COLO668 (cell line): ENCODE measurements around the gene DGKI.

Source experiments
- DNase-seq: peaks from one replicate; lab custom pipeline; 2025; ENCODE audit not compliant: unreplicated experiment; lab: John Stamatoyannopoulos, UW

DGKI gene

DNA sequence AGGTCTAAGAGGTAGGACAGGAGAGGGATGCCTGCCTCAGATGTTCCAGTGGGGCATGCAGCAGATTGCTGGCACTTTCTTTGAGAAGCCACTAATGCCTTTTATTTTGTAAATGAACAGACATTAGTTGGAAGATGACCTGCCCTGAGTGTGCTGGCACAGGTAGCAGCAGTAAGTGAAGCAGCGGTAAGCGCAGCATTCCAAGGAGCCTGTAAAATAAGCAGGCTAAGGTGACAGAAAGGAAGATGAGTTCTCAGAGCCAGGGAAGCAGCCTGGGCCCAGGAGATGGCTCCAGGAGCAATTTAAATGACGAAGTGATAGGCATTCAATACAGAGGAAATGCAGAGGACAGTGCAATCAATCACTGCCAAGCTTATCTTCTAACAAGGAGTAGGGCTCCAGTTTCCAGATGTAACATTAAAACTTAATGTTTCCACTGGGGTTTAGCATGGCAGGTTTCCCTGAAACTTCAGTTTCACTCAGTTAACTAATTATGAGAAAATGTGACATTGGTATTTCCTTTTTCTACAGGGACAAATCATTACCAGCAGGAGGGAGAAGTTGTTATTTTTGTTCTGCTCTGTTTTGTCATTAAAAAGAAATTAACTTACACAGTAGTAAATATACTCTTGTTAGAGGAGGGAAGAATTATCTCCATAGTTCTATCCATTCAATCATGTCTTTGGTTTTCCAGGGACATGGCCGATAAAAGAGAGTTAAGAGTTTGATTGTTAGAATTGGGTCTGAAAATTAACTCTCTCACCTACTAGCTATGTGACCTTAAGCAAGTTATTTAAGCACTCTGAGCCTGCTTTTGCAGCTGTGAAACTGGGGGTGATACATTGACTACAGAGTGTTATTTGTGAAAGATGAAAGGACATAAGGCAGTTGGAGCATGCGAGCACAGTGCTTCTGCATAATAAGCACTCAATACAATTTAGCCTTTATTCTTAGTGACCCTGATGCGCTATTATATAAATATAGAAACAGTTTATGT lies 406.6 kb downstream of the DGKI start:
- DNase-seq: no peak

DNA sequence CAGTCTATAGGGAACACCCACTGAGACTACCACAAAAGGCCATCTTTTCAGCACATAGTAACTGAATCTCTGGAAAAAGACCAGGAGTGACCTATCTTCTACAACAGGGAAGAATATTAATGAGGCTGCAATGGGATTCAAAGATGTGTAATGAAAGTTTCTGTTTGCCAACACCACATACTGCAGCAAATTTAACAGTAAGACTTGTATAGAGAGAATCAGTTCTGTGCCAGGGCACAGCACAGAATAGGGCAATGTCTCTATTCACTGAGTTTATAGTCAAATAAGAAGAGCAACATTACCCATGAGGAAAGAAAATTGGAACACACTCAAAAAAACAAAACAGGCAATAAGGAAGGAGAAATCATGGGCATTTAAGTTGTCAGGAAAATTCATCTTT lies 411.8 kb downstream of the DGKI start:
- no peak for DNase-seq

DNA sequence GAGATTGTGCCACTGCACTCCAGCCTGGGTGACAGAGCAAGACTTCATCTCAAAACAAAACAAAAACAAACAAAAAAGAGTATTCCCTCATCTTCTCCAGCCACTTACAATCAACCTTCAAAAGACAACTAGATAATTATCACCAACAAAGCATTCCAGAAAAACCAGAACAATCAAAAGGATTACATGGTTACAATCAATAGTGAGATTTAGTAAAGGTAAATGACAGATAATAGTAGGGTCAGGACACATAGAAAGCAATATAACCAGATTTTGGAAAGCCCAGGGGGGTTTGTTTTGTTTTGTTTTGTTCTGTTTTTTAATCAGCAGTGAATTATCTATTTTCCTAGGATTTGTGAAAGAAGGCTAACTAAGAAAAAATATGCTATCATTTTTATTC lies 412.2 kb downstream of the DGKI start:
- DNase-seq: no peak

DNA sequence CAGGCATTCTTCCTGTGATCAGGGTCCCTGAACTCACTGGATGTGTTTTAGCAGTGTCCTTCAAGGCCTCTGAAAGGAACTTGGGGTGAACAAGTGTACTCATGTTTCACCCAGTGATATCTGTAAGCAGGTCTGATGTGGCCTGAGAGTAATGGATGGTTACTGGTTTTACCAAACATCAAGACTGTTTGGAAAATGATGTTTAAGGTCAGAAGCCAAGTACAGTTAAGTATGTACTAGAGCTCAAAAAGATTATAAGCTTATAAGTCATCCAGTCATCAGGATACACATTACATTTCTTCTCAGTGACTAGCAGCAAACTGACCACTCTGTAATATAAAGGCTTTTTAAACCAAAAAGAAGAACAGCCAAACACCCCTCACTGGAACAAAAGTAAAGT lies 423.5 kb downstream of the DGKI start:
- no peak for DNase-seq

DNA sequence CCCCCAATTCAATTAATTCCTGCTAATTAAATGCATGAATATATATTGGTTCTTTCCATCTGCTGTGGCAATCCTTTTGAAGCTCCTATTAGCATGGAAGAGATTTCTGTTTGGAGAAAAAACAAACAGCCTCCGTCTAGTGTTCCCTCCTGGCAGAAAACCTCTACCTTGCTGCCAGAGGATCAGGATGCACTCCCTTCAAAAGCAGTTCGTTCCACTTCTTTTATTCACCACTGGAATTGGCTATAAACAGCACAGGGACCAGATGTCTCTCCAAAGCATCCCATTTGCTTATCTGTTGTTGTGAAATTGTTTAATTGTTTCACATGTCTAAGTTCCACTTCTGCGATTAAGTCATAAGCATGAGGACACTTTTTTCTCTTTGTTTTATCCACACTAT lies 425.4 kb downstream of the DGKI start:
- DNase-seq: no peak

DNA sequence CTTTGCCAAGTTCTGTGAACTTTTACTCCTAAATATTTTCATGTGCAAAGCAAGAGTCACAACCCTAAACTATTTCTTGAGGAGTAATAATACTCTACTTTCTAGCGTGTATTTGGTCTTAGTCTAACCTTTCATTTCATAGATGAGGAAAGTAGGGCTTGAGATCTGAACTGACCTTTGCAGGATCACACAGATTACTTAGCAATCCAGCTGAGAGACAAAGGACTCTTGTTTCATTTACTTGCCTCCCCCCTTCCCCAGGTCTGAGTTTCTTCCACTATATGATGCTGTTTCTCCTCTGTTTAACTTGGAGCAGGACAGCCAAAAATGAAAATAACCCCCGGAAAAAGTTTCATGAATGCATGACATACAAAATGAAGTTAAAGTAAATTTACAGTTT lies 427.9 kb downstream of the DGKI start:
- DNase-seq: no peak

DNA sequence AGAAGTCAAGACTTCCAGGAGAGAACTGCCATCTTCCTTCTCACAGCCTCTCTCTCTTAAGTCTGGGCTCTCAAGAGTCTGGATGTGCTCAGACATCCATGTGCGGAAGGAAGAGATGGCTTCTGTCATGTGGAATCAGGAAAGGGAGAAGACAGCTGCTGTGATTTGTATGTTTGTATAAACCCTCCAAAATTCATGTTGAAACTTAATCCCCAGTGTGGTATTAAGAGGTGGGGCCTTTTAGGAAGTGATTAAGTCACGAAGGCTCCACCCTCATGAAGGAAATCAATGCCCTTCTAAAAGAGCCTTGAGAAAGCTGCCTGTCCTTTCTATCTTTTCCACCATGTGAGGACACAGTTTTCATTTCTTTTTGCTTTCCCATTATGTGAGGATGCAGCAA lies 429.3 kb downstream of the DGKI start:
- DNase-seq: no peak

DNA sequence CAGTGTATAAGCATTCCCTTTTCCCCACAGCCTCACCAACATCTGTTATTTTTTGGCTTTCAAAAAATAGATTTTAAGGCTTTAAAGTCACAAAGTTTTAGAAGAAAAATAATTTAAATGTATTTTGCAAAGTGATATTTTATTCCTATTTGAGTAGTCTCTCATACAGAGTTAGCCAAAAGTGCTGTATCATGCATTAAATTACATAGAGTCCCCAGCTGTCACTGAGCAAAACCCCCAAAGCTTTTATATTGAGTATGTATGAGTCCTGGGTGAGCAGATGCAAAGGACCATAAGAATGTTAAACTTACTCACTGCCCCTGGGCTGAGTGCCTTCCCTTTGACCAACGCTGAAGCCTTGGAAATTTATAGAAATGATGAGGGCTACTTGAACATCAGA lies 432.9 kb downstream of the DGKI start:
- DNase-seq: no peak

DNA sequence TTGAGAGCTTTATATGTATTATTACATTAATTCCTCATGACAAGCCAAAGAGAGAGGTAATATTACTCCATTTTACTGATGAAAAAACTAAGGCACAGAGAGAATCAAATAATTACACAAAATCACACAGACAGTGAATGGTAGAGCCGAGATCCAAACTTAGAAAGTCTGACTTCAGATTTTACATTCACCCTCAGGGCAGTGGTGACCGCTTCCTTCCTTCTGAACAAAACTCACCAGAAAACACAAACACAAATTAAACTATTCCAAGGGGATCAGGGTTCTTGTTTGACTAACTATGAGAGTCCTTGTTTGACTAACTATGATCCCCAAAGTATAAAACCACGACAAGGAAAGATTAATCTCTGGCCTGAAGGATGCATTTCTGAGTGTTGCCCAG lies 435.3 kb downstream of the DGKI start:
- DNase-seq: no peak

DNA sequence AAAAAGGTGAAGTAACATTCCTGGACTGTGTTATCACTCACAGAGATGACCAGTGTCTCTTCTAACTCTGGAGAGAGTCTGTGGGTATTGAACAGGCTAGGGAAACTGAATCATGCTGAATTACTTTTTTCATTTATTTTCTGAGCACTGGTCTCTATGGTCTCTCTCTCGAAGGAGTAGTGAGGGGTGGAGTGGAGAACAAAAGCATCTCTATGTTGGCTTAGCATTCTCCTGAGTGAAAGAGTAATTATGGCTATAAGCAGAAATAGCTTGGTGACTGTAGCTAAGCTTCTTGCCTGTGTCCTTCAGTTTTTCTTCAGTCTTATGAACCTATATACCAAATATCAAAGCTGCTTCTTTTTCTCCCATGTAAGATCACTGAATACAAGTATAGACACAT lies 438.6 kb downstream of the DGKI start:
- no peak for DNase-seq

DNA sequence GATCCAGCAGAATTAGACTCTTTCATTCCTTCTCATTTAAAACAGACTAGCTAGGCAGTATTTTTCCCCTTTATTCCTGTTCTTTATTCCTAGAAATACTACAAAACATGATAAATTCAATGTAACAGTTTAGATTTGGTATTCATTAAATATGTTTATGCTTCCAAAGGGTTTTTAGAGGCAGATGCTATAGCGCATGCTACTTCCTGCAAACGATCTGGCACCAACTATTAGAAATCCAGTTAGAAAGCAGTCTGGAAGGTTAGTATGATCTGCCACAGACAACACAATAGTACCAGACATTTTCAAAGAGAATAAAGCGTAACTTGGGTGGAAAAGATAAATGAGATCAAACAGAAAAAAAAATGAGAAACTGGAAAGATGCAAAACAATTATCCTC lies 439.7 kb downstream of the DGKI start:
- no peak for DNase-seq

DNA sequence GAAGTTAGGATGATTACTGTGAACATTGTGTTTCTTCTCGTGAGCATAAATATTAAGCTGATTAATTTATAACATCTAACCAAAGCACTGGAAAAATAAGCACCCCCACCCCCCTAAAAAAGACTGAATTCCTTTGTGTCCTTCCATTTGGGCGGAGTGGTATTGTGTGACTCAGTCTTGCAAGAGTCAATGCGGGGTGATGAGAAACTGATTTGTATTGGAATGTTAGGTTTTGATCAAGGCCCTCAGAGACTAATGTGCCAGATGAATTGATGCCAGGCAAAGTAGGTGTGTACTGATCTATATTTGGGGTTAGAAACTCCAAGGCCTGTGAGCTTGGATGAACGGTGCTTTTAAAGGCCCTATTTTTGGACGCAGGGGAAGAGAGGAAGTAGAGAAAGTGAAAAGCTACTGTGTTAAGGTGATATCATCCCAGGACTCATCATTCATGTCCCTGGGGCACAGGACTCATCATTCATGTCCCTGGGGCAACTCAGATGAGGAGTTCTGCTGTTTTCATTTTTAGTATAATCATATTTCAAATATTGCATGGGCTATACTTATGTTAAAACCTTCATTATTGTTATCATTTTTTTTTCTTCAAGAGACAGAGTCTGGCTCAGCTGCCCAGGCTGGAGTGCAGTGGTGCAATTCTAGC lies 442.0 kb downstream of the DGKI start:
- DNase-seq: no peak

DNA sequence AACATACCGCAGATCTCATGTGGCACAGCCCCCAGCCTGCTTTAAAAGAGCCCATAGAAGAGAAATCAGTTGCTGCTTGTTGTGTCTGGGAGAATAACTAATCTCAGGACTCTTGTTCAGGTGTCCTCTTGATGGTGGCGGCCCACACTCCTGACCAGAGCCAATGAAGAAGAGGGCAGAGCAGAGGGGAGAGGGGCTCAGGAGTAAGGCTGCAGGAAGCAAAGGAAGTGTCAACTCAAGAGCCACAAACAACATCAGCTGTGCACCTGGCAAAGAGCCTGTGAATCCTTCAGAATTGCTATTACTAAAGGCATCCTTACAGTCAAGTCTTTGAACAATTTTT lies 443.4 kb downstream of the DGKI start:
- DNase-seq: no peak

DNA sequence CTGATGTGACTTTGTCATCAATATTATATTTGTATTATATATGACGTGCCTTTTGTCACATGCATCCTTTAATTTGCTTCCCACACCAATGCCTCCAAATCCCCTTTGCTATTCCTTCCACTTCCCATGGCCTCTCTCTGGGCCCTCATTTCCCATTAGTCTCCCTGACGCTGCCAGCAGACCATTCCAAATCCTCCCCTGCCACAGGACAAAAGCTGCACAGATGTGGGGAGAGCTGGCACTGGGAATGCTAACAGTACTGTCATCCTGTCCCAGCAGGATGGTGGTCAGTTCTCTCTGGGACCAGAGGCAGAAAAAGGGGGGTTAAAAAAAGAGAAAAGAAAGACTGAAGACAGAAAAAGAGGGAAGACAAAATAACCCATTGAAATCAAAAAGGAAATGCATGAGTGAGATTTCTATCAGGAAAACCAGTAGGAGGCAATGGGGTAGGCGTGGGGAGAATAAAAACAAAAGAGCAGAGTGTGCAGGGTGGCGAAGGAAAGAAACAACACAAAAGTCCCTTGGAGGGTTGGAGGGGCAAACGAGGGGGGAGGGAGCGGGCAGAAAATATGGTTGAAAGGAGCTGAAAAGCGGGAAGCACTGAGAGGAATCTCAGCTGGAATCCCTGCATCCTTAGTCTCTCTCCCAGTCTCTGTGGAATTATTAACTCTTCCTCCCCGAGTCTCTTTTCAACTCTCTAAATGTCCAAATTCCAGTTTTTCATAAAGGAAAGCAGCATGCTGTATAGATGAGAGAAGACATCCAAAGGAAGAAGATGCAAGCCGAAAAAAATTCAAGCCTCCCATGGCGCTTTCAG lies 444.0 kb downstream of the DGKI start:
- DNase-seq: no peak

DNA sequence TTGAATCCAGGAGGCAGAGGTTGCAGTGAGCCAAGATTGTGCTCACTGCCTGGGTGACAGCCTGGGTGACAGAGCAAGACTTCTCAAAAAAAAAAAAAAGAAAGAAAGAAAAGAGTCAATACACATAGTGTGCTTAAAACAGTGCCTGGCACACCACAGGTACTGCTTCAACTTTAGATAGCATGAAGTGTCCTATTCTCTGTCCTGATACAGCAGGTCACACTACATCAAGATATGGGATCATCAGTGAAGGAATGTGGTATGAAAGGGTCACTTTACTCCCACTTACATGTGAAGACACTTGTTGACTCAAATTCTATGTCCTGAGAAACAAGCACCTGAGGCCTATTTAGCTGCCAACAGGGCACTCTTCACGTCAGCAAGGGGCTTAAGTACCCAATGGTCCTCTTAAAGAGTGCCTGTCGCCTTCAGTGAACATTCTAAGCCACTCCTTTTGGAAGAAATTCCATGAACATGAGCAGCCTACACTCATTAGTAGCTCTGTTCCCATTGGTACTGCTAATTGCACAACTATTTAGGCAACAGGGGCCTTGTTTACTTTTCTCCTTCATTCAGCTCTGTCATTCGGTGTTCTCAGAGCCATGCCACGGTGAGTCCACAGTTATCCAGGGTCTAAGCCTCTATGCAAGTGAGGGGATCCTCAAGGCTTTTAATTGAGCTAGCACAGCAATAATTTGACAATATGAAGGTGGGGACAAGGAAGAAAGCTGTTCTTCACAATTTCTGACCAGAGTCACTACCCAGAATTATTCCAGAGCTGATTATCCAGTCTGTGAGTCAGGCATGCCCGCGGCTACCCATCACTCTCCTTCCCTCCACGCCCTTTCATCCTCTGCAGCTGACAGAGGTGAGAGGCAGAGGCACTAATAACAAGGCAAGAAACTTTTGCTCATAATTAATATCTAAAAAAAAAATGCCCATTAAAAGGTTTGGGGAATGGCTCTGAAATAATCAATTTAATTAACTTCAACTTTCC lies 446.6 kb downstream of the DGKI start:
- DNase-seq: no peak

DNA sequence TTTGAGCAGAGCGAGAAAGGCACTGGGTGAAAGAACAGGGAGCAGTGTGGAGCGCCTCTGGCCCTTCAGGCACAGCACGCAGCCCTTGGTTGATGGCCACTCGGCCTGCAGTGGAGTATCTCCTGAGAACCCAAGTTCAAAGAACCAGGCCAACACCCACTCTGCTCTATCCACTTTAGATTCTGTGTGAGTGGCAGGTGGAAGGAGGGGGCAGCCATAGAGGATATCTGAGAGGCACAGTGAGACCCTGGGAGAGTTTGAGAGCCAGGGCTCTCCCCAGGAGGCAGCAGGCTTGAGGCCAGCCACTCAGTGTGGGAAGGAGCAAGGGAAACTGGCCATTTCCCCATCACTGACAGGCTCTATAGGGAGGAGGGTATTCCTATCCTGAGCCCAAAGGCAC lies 450.7 kb downstream of the DGKI start:
- no peak for DNase-seq

DNA sequence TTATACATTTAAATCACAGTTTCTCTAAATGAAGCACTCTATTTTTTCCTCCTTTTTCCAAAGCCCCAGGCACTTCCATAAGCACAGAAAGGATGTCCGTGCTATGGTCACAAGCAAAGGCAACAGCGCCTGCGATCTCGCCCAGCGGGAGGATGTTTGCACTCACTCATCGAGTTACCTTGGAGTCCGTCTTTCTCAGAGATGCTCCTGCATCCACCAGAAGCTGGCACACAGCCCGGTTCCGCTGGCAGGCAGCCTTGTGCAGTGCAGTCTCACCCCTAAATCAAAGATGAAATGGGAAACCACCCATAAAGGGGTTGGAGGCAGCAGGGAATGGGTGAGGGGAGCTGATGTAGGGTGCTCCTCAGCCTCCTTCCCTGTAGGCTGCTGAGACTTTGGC lies 451.4 kb downstream of the DGKI start:
- DNase-seq: no peak

DNA sequence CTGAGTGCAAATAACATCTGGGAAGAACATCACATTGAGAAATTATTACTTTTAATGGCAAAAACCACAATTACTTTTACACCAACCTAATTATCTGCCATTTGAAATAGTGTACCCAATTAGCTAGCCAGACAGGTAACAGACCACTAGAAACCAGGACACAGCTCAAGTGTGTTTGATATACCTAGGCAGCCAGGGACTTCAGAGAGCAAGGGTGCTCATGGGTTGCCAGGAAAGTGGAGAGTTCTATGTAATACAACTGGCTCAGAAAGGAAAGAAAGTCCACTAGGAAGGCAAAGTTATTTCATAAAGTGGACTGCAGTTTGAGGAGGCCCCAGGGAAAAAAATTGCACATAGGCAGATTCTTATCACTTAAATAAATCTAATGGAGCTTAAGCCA lies 453.2 kb downstream of the DGKI start:
- no peak for DNase-seq

DNA sequence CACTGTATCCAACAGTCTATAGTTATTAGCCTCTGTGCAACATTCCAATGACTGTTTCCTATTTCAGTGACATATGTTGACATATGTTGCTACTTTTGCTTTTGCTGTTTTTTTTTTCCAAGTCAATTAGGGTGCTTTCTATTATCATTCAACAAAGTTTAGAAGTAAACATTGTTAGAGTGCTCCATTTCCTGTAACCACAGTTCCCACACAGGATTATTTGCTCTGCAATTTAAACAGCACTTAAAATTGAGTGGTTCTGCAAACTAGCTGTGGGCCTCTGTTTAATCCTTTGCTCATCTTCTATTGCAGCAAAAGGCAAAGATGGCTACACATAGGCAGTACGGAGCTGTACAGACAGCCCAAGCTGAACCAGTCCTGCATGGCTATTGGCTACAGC lies 456.7 kb downstream of the DGKI start:
- DNase-seq: no peak

DNA sequence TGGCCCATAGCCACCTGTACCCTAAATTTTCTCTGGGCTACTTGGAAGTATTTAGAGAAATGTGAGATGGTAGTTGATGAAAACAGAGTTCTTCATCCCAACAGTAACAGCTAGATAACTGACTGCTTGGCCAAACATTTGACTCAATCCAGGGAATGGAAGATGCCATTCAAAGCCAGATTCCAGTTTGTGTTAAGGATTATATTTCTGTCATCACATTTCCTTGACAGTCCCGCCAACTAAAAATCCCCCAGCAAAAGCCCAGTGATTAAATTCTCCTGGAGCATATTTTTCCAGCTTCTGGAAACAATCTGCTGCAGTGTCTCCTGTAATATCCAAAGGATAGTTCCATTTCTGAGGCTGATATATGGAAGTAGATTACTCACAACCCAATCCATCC lies 457.9 kb downstream of the DGKI start:
- no peak for DNase-seq

DNA sequence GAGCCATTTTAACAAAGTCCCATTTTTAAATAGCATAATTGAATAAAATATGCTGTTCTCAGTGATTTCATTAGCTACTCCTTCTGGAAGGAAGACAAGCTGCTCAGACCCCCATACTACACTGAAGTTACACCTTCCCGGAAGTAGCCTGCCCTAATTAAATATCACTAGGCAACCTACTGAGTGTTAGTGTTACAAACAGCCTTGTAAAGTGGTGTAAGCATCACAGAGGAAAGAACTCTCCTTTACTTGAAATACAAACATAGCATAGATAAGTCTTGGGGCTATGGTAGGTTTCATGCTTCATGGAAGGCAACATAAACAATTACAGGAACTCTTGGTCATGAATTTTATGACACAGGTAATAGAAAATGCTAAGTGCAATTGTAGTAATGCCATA lies 459.8 kb downstream of the DGKI start:
- no peak for DNase-seq
